Panc1 (cell line): ENCODE results near the gene TENM3. TPM values are rescaled to one million over a fixed set of nuclear protein-coding genes. Genes with fewer than 3 reads are reported as not detected.

Experiments
- ATAC-seq: fragments of 200-7000 bp; cut with Tn5 transposase; 2 replicates; pipeline ENCODE4 v1.9.1; 2020; ENCODE audit warnings: mild to moderate bottlenecking, moderate library complexity
- BruUV-seq: library from RNA; stranded (reverse); fragments of 400-500 nt; replicated peaks from 2 replicates; lab custom pipeline; 2021; lab: Mats Ljungman, UMichigan
- CTCF ChIA-PET: fragments of 300-600 bp; sonication (Branson Sonifier 250); formaldehyde crosslinking; loops from one replicate; lab custom pipeline; 2022; ENCODE audit warnings: antibody characterized with exemption; lab: Charles Lee
- POLR2A ChIA-PET: fragments of 300-600 bp; sonication (Branson Sonifier 250); formaldehyde crosslinking; loops from one replicate; lab custom pipeline; 2022; ENCODE audit warnings: antibody characterized with exemption; lab: Charles Lee
- DNase-seq: peaks from one replicate; pipeline ENCODE4 v3.0.0-alpha.2; 2010; ENCODE audit warnings: low read depth, low spot score
- H3K27ac ChIP-seq: 2 replicates; pipeline ENCODE4 v1.5.1; 2011; ENCODE audit warnings: mild to moderate bottlenecking, low read length, inconsistent platforms
- H3K27me3 ChIP-seq: fragments of 200-500 bp; sonication (Bioruptor generic); 2 replicates; pipeline ENCODE4 v1.6.0; 2014; ENCODE audit warnings: low read length, inconsistent platforms; ENCODE audit not compliant: control insufficient read depth, insufficient read depth
- H3K36me3 ChIP-seq: fragments of 200-500 bp; sonication (Bioruptor generic); 2 replicates; pipeline ENCODE4 v1.5.1; 2014; ENCODE audit warnings: inconsistent platforms, mild to moderate bottlenecking, low read length, moderate library complexity; ENCODE audit not compliant: control insufficient read depth, insufficient read depth
- H3K4me1 ChIP-seq: 2 replicates; pipeline ENCODE4 v1.5.1; 2011; ENCODE audit warnings: inconsistent platforms, mild to moderate bottlenecking, low read length, moderate library complexity; ENCODE audit not compliant: control insufficient read depth, insufficient read depth
- H3K4me3 ChIP-seq, 2 experiments: 2 replicates each; pipeline ENCODE4 v1.5.1; 2011 to 2012; ENCODE audit warnings: low read depth in 2 of 2, low read length in 2 of 2, mild to moderate bottlenecking in 2 of 2, inconsistent platforms in 1 of 2, moderate library complexity in 1 of 2
- H3K9me3 ChIP-seq: fragments of 200-500 bp; sonication (Bioruptor generic); 2 replicates; pipeline ENCODE4 v1.5.1; 2014; ENCODE audit warnings: low read depth, mild to moderate bottlenecking, inconsistent platforms, low read length, moderate library complexity; ENCODE audit not compliant: control insufficient read depth, insufficient read depth
- POLR2AphosphoS5 ChIP-seq: IDR thresholded peaks from 2 replicates; pipeline ENCODE4 v1.6.1; 2012; ENCODE audit warnings: mild to moderate bottlenecking, low read depth, low read length, moderate library complexity
- SIN3A ChIP-seq: IDR thresholded peaks from 2 replicates; pipeline ENCODE4 v1.6.1; 2012; ENCODE audit warnings: low read depth, mild to moderate bottlenecking, low read length, moderate library complexity, borderline replicate concordance; ENCODE audit not compliant: insufficient read depth
- TCF7L2 ChIP-seq: IDR thresholded peaks from 2 replicates; pipeline ENCODE4 v1.6.1; 2011; ENCODE audit warnings: mild to moderate bottlenecking, low read depth, low read length, inconsistent platforms
- in situ Hi-C: cut with HindIII; loops from 2 replicates; pipeline ENCODE4 v1.10.0; 2016; ENCODE audit warnings: low sequenced_read_pairs, low pct_unique_long_range_greater_than_20kb
- intact Hi-C: fragments of 100-400 bp; cut with micrococcal nuclease; formaldehyde crosslinking; loops from one replicate; pipeline ENCODE4 v1.10.0; 2022; ENCODE audit not compliant: unreplicated experiment
- total RNA-seq: library from RNA; stranded (reverse); gene quantifications from one replicate; pipeline ENCODE4 v1.2.1, GENCODE V29; 2021; ENCODE audit not compliant: unreplicated experiment
- TF ChIP-seq, protein P1 (sequence below): fragments of 450-650 bp; IDR thresholded peaks from 2 replicates; pipeline ENCODE4 v1.5.1; 2017; ENCODE audit warnings: mild to moderate bottlenecking
- TF ChIP-seq, protein P2 (sequence below), 2 experiments: IDR thresholded peaks; 2 replicates each; pipeline ENCODE4 v1.6.1; 2011 to 2012; ENCODE audit warnings: low read depth in 2 of 2, control low read depth in 1 of 2, low read length in 1 of 2, mild to moderate bottlenecking in 1 of 2, moderate library complexity in 1 of 2; ENCODE audit not compliant: insufficient read depth in 1 of 2

The TENM3 gene
- total RNA-seq, 1 experiment from 2014 or later: 0.95 TPM

DNA sequence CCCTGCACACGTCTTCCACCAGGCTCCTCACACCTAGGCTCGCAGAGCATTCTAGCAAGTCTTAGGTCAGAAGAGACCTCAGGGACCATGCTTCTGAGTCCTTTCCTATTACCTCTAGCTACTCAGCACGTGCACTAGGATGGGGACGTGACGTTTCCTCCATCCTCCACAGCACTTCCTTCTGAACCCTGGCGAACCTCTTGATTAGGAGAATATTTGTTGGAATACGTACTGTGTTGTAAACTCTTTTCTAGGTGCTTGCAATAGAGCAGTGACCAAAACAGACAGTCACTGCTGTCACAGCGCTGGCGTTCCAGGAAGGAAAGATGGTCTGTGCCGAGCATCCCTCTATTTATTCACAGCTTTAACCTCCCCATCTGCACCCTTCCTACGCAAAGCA is 12.9 kb upstream of the TENM3 start:
- CTCF ChIA-PET: interaction anchor here (0.6 kb wide), 1 partner anchor 41 kb away, joined by 5 read pairs; no protein-coding TSS in a partner anchor
- in situ Hi-C loops: no loop called here
- Histone ChIP-seq H3K27ac (no peak overlapping the region), H3K27me3 (no peaks in the 10 kb centered on the region), H3K36me3 (no peaks in the 10 kb centered on the region), H3K4me3 (no peak overlapping the region), H3K9me3 (no peaks in the 10 kb centered on the region), H3K4me1 (no peaks in the 10 kb centered on the region)
- no TSS peak for BruUV-seq
- no peak for DNase-seq
- POLR2A ChIA-PET: no interaction called here
- ATAC-seq: no peak
- intact Hi-C loops: no loop called here
- no peak for TF ChIP-seq TCF7L2
- TF ChIP-seq SIN3A: no peak
- no peak for TF ChIP-seq POLR2AphosphoS5
- TF ChIP-seq, protein P1, sequence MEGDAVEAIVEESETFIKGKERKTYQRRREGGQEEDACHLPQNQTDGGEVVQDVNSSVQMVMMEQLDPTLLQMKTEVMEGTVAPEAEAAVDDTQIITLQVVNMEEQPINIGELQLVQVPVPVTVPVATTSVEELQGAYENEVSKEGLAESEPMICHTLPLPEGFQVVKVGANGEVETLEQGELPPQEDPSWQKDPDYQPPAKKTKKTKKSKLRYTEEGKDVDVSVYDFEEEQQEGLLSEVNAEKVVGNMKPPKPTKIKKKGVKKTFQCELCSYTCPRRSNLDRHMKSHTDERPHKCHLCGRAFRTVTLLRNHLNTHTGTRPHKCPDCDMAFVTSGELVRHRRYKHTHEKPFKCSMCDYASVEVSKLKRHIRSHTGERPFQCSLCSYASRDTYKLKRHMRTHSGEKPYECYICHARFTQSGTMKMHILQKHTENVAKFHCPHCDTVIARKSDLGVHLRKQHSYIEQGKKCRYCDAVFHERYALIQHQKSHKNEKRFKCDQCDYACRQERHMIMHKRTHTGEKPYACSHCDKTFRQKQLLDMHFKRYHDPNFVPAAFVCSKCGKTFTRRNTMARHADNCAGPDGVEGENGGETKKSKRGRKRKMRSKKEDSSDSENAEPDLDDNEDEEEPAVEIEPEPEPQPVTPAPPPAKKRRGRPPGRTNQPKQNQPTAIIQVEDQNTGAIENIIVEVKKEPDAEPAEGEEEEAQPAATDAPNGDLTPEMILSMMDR: no peak
- TF ChIP-seq, protein P2, sequence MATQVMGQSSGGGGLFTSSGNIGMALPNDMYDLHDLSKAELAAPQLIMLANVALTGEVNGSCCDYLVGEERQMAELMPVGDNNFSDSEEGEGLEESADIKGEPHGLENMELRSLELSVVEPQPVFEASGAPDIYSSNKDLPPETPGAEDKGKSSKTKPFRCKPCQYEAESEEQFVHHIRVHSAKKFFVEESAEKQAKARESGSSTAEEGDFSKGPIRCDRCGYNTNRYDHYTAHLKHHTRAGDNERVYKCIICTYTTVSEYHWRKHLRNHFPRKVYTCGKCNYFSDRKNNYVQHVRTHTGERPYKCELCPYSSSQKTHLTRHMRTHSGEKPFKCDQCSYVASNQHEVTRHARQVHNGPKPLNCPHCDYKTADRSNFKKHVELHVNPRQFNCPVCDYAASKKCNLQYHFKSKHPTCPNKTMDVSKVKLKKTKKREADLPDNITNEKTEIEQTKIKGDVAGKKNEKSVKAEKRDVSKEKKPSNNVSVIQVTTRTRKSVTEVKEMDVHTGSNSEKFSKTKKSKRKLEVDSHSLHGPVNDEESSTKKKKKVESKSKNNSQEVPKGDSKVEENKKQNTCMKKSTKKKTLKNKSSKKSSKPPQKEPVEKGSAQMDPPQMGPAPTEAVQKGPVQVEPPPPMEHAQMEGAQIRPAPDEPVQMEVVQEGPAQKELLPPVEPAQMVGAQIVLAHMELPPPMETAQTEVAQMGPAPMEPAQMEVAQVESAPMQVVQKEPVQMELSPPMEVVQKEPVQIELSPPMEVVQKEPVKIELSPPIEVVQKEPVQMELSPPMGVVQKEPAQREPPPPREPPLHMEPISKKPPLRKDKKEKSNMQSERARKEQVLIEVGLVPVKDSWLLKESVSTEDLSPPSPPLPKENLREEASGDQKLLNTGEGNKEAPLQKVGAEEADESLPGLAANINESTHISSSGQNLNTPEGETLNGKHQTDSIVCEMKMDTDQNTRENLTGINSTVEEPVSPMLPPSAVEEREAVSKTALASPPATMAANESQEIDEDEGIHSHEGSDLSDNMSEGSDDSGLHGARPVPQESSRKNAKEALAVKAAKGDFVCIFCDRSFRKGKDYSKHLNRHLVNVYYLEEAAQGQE (IDR thresholded peaks at IDR 0.05; ENCODE audit: insufficient read depth in 1 of 2, low read depth in 2 of 2, low read length in 1 of 2): no peak

DNA sequence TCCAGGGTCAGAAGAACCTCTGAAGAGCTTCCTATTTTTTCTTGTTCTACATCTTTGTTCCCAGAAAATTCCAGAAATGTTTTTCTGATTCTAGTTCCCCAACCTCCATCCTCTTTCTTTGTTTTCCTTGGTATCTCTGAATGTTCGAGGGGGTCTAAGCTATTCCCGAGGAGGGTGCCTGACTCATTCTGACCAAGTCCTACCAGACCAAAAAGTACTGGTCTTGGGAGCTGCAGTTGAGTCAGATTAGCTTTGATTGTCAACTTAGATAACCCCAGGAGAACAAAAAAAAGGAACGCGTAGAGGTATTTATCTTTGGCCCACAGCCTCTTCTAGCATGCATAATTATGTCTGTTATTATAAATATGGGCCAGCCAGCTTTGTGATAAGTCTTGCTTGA is 12.1 kb upstream of the TENM3 start:
- Histone ChIP-seq H3K4me3 (no peak overlapping the region), H3K27ac (no peak overlapping the region), H3K4me1 (no peaks in the 10 kb centered on the region), H3K27me3 (no peaks in the 10 kb centered on the region), H3K36me3 (no peaks in the 10 kb centered on the region), H3K9me3 (no peaks in the 10 kb centered on the region)
- no peak for TF ChIP-seq SIN3A
- TF ChIP-seq, protein P1: no peak
- no peak for TF ChIP-seq TCF7L2
- no peak for TF ChIP-seq POLR2AphosphoS5
- ChIA-PET POLR2A (no interaction called here), CTCF (no interaction called here)
- intact Hi-C loops (no loop called here), in situ Hi-C loops (no loop called here)
- no TSS peak for BruUV-seq
- DNase-seq (no peak), ATAC-seq (no peak)
